Osteocyte (in vitro differentiated cells): ENCODE data around the gene LRRC43. TPM values are rescaled to one million over a fixed set of nuclear protein-coding genes. Genes with fewer than 3 reads are reported as not detected.

Experiments
- DNase-seq: peaks from one replicate; pipeline ENCODE4 v3.0.0; 2021; ENCODE audit warnings: mixed read lengths; ENCODE audit not compliant: unreplicated experiment; ENCODE audit errors: extremely low spot score
- H3K27ac Mint-ChIP-seq: one replicate; pipeline ENCODE4 v1.8.0; 2021; ENCODE audit warnings: mild to moderate bottlenecking, mixed read lengths; ENCODE audit not compliant: unreplicated experiment
- H3K27me3 Mint-ChIP-seq: one replicate; pipeline ENCODE4 v1.8.0; 2021; ENCODE audit warnings: mixed read lengths; ENCODE audit not compliant: unreplicated experiment
- H3K36me3 Mint-ChIP-seq: one replicate; pipeline ENCODE4 v1.8.0; 2021; ENCODE audit warnings: mixed read lengths; ENCODE audit not compliant: unreplicated experiment
- H3K4me1 Mint-ChIP-seq: one replicate; pipeline ENCODE4 v1.8.0; 2021; ENCODE audit warnings: mixed read lengths; ENCODE audit not compliant: unreplicated experiment
- H3K4me3 Mint-ChIP-seq: one replicate; pipeline ENCODE4 v1.8.0; 2021; ENCODE audit warnings: mild to moderate bottlenecking, moderate library complexity, mixed read lengths; ENCODE audit not compliant: unreplicated experiment
- H3K9me3 Mint-ChIP-seq: one replicate; pipeline ENCODE4 v1.8.0; 2021; ENCODE audit warnings: mixed read lengths; ENCODE audit not compliant: unreplicated experiment
- CTCF ChIP-seq: fragments of 200-600 bp; sonication (generic); IDR thresholded peaks from 2 replicates; pipeline ENCODE4 v1.5.0; 2021; ENCODE audit warnings: antibody characterized with exemption, mild to moderate bottlenecking, moderate library complexity
- total RNA-seq: library from RNA; stranded (reverse); gene quantifications from 2 replicates; pipeline ENCODE4 v1.2.1, GENCODE V29; 2021

Gene LRRC43
- total RNA-seq, 1 donor from 2014 or later: 2.0 TPM

DNA sequence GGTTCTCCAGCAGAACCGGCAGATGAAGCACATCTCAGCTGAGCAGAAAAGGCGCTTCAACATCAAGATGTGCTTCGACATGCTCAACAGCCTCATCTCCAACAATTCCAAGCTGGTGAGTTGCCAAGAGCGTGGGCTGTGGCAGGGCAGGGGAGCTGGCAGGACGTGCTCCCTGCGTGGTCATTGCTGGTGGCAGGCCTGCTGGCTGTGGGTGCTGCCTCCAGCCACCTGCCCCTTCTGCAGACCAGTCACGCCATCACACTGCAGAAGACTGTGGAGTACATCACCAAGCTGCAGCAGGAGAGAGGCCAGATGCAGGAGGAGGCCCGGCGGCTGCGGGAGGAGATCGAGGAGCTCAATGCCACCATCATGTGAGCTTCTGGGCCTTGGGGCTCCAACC is 44.7 kb upstream of the LRRC43 start:
- no peak for TF ChIP-seq CTCF
- Mint-ChIP-seq H3K4me3 (no peak overlapping the region), H3K9me3 (no peaks in the 10 kb centered on the region), H3K27ac (no peak overlapping the region), H3K27me3 (no peaks in the 10 kb centered on the region), H3K4me1 (no peaks in the 10 kb centered on the region), H3K36me3 (peaks cover 24% of the 10 kb centered on the region)
- DNase-seq: no peak

DNA sequence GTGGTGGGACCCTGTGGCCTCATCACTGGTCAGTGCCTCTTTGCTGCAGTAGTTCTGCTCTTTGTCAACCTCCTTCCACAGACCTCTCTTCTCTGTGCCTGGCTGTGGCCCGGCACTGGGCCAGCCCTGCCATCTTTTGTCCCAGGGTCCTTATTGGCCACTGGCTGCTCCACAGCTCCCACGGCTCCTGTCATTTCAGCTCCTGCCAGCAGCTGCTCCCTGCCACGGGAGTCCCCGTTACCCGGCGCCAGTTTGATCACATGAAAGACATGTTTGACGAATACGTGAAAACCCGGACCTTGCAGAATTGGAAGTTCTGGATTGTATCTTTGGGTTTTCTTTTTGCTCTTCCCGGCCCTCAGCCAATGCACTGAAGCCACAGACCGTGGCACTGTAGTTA is 44.3 kb upstream of the LRRC43 start:
- H3K36me3 Mint-ChIP-seq: peaks cover 20% of the 10 kb centered on the region
- DNase-seq: no peak
- no peaks in the 10 kb centered on the region for H3K27me3 Mint-ChIP-seq
- no peak for TF ChIP-seq CTCF
- H3K27ac Mint-ChIP-seq: peak overlapping the region; percentile 10
- no peaks in the 10 kb centered on the region for H3K4me1 Mint-ChIP-seq
- no peaks in the 10 kb centered on the region for H3K9me3 Mint-ChIP-seq
- H3K4me3 Mint-ChIP-seq: no peak overlapping the region

- Mint-ChIP-seq H3K27ac (no peak overlapping the region), H3K4me1 (no peaks in the 10 kb centered on the region), H3K9me3 (no peaks in the 10 kb centered on the region), H3K4me3 (no peak overlapping the region), H3K27me3 (no peaks in the 10 kb centered on the region), H3K36me3 (peaks cover 16% of the 10 kb centered on the region)
- TF ChIP-seq CTCF: no peak
- DNase-seq: no peak
Measured at GRCh38 chr12:122139266-122139665, 43.7 kb upstream of the LRRC43 start.

- no peak for TF ChIP-seq CTCF
- no peaks in the 10 kb centered on the region for H3K4me1 Mint-ChIP-seq
- H3K4me3 Mint-ChIP-seq: no peak overlapping the region
- H3K36me3 Mint-ChIP-seq: peaks cover 14% of the 10 kb centered on the region
- H3K9me3 Mint-ChIP-seq: no peaks in the 10 kb centered on the region
- no peak for DNase-seq
- H3K27me3 Mint-ChIP-seq: no peaks in the 10 kb centered on the region
- H3K27ac Mint-ChIP-seq: no peak overlapping the region
Measured at GRCh38 chr12:122139941-122140340, 43.0 kb upstream of the LRRC43 start.

- Mint-ChIP-seq H3K4me1 (no peaks in the 10 kb centered on the region), H3K4me3 (no peak overlapping the region), H3K9me3 (no peaks in the 10 kb centered on the region), H3K27ac (no peak overlapping the region), H3K36me3 (peaks cover 8% of the 10 kb centered on the region), H3K27me3 (no peaks in the 10 kb centered on the region)
- no peak for TF ChIP-seq CTCF
- no peak for DNase-seq
Measured at GRCh38 chr12:122140467-122141257, 42.3 kb upstream of the LRRC43 start.
